Nucleus accumbens (tissue), 56 donors: ENCODE data around the gene LEFTY1.
"Not testable (repeated sequence)": the region's sequence is repeated elsewhere in the genome, so short reads cannot be mapped to it uniquely, and the experiment has no call there.

Experiments used
- DNase-seq, 56 donors: peaks; one replicate each; lab custom pipeline; 2025; lab: John Stamatoyannopoulos, UW

LEFTY1 gene

DNA sequence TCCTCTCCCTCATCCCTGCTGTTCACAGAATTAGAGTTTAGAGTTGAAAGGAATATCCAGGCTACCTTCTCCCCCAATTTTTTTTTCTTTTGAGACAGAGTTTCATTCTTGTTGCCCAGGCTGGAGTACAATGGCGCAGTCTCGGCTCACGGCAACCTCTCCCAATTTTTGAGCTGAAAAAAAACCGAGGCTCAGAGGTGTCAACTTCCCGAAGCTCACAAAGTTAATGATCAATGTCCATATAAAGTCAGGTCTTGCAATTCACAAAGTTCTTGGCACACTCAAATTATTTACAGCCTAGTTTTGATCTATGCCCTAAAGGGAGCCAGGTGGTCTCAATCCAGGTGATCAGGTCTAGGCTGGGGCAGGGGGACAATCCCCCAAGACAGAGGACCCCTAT, 797 bp upstream of the LEFTY1 start:
- no peak for DNase-seq

DNA sequence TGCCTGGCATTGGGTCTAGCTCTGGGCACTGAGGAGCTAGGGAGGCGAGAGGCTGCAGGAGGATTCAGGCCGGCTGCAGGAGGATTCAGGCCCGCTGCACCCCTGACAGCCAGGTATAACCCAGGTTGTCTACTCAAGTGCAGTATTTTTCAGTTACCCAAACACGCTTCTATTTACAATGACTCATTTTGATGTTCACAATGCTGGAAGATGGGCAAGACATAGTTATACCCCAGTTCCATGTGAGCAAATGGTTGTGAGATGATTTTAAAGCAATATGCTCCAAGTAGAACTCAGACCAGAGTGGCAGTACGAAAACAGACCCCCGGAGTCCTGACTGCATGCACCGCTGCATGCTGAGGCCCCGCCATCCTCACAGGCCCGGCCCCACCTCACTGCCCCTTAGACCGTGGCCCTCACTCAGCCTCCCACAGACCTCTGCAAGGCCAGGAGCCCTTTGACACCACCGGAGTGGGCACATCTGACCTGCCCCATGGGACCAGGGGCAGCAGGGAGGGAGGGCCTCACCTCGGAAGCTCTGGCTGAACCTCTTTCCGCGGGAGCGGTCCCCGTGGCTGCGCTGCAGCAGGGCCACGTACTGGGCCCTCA, 553 bp downstream of the LEFTY1 start:
- DNase-seq, result no peak

DNA sequence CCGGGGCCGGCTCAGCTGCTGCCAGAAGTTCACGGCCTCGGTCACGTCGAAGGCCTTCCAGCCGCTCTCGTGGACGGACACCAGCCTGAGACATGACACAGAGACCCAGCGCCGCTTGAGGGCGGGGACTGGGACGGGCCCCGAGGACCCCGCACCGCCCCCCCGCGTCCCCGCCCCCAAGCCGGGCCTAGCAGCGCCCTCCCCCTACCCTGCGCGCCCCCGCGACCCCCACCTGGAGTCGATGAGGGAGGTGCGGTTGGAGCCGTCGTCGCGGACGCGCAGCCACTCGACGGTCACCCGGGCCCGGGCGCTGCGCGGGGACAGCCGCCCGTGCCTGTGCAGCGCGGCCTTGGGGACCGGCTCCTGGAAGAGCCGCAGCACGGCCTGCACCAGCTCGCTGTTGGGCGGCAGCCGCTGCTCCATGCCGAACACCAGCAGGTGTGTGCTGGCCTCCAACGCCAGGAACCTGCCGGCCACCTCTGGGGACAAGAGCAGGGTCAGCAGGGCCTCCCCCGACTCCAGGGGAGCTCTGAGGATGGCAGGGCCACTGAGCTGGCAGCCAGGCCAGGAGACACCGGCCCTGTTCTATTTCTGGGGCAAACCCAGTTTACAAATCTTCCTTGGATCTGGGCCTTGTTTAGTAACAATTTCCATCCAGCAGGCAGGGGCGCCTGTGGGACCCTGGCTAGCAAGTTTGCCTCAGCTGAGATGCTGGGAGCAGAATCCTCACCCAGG, 1.2 kb downstream of the LEFTY1 start:
- DNase-seq, result not testable (repeated sequence)

DNA sequence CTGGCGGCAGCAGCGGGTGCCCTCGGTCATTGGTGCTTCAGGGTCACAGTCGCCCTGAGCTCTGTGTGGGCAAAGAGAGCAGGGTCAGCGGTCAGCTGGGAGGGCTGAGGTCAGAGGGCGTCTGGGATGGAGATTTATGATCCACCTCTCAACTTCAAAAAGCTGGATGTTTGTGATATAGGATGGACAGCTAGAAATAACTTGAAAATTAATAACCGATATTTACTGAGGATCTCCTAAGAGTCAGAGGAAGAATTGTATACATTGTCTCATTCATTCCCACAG, 2.0 kb downstream of the LEFTY1 start:
- DNase-seq, result no peak

DNA sequence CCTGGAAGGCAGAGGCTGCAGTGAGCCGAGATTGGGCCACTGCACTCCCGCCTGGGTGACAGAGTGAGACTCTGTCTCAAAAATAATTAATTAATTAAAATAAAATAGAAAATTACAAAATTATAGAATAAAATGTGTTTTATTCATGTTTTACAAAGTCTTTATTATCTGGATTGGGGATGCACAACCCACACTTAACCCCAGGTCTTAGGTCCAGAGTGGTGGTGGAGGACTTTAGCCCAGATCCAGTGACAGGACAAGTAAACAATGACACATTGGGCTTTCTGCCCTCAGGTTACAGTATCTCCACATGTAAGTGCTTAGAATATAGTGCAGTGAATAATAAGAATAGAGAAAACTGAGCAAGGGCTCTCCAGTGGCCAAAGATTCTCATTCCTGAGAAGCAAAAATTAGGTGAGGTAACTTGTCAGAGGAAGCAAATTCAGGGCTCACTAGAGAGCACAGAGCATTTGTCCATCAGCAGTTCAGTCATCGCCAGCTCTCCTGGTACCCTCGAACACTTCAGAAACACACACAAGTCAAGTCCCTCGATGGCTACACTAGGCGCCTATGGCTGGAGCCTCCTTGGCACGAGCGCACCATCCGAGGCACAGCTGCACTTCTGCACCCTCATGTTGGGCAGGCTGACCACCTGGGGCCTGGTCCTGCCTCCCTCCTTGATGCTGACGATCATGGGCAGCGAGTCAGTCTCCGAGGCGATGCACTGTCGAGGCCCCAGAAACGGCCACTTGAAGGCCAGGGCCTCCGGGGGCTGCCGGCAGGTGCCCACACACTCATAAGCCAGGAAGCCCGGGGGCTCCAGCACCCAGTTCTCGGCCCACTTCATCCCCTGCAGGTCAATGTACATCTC, 2.6 kb downstream of the LEFTY1 start:
- DNase-seq, result no peak

DNA sequence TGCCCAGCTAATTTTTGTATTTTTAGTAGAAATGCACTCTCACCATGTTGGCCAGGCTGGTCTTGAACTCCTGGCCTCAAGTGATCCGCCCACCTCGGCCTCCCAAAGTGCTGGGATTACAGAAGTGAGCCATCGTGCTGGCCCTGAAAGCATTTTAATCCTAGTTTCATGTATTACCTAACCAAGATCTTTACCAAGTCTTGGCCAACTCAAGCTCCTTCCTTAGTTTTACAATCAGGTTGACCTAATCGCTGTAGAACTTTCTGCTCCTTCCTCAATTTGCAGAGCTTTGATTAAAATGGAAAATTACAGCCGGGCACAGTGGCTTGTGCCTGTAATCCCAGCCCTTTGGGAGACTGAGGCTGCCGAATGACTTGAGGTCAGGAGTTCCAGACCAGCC, 3.6 kb downstream of the LEFTY1 start:
- no peak for DNase-seq

DNA sequence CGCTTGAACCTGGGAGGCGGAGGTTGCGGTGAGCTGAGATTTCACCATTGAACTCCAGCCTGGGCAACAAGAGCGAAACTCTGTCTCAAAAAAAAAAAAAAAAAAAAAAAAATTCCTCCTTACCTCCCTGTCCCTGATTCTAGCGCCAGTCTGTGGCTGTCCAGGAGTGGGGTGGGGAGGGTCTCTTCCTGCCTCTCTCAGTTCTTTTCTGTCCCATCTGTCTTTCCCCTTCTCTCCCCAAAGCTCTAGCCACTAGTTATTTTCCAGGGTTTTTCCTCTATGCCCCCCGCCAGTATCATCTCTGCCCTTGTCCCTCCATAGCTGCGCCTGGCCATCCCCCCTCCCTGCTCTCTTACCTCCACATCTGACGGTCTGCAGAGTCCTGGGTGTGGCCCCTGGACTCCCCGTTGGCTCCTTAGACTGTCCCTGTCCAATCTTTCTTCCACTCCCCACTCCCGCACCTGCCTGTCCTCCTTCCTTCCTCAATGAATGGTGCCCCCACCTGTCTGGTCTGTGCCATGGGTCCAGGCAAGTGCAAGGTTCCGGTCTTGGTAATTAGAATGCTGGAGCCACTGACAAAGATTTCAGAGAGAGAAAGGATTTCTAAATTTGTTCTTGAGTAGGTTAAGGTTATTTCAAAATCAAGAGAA, 5.2 kb downstream of the LEFTY1 start:
- DNase-seq, result no peak

DNA sequence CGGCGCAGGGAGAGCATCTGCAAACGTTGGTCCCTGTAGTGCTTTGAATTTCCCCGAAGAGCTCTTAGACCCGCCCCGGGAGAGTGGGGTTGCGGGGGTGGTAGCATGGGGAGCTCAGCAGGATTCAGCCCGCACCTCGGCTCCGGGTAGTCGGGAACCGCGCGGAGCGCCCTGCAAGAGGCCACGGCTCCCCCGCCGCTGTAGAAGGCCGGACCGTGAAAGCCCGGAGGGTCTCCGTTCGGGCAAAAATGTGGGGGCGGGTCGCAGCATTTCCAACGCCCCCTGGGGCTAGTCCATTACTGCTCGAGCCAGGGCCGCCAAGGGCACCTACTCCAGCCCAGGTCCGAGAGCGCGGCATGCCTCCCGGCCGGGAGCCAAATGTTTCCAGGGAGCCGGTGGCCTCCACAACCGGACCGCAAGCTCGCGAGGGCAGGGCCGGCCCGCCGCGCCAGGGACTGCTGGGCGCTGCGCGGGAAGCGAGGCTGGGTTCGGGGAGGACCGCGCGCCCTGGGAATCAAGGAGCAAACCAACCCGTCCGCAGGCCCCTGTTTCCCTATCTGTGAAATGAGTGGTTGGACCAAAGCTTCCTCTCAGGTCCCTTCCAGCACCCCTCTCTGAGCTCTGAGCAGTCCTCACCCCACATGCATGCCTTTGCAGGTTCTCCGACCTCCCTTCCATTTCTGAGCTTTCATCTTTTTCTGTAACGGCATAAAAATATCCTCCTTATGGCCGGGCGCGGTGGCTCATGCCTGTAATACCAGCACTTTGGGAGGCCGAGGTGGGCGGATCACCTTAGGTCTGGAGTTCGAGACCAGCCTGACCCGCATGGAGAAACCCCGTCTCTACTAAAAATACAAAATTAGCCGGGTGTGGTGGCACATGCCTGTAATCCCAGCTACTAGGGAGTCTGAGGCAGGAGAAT, 6.0 kb downstream of the LEFTY1 start:
- peak in 34 of 56 donors; percentile 26 to 76 (median 62) for DNase-seq

DNA sequence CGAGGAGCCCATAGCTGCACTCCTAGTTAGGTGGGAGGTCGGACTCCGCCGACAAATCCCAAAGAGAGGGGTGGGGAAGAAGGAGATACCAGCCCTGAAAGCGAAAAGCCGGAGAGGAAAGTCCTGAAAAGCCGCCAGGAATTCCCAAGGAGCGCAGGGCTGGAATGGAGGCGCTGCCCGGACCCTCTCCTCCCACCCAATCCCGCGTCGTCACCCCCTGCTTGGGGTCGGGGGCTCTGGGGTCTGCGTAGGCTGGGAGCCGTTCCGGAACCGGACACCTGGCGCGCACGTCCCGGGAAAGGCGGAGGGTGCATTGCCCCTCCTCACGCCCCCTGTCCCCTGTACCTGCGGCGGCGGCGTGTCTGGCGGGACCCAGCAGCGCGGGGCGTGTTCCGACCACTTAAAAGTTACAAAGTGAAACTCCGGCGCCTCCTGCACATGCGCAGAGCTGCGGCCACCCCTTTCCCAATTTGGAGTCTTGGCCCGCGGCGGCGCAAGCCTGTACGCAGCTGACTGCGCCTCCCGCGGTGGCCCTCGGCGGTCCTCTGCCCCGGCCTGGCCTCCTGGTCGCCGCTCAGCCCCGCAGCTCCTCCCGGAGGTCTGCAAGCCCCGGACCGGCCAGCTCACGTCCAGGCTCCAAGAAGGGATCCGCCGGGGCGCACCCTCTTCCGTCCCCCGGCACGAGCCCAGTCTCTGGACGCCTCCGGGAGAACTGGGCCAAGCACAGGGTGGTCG, 6.8 kb downstream of the LEFTY1 start, which contains the start of gene TMEM63A:
TSS of gene TMEM63A (minus strand) at position 422 of the 735 bp plus-strand sequence. CDS start 4,800 bp downstream, outside the sequence.
- DNase-seq, result peak in 53 of 56 donors; percentile 20 to 89 (median 74)

DNA sequence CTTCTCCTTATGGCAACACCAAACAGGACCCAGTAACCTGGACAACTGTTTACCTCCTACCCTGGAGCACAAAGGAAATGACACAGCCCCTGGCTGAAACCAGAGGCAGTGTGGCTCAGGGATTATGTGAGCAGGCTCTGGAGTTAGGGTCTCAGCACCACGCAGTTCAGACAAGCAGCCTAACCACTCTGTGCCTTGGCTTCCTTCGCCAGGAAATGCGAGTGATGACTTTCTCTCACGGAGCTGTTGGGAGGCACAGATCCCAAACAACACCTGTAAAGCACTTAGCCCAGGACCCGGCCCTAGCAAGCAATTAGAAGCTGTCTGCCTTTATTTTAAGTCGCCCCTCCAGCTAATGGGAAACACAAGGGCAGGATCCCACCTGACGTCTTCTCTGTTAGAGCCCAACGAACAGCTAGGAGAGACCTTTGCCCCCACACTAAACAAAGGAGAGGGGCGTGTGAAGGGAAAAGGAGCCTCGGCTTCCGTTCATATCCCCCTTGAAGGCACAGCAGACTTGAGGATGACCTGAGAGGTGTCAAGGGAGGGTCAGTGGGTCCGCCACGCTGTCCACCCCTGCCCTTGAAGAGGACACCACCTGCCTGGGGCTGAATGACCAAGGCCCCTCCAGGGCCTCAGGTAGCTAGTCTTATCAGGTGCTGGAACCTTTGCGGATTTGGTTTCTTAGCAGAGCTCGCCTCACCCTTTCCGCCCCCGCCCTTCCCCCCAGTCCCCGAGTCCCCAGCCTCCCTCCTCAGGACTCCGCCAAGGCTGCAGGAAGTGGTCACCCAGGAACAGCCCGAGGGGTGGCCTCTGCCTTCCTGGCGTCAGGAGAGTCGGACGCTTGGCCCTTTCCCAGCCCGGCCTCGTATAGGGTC, 7.6 kb downstream of the LEFTY1 start:
- peak in 14 of 56 donors; percentile 11 to 65 (median 39) for DNase-seq

DNA sequence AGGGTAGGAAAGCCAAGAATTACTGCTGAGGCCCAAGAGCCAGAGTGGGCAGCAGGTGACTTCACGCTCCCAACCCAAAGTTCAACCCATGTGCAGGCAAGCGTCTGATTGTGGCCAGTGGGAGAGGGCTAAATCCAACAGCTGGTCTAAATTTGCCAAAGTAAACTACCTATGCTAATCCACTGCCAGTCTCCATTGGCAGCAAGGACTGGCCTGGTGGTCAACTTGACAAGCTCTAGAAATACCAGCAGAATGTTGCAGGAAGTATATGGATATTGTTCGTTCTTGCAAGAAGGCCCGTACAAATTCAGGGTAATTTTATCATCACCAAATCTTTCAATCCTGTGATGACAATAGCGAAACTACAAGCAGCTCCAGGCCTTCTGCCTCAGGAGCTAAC, 8.3 kb downstream of the LEFTY1 start:
- peak in 1 of 56 donors; percentile 48 for DNase-seq

DNA sequence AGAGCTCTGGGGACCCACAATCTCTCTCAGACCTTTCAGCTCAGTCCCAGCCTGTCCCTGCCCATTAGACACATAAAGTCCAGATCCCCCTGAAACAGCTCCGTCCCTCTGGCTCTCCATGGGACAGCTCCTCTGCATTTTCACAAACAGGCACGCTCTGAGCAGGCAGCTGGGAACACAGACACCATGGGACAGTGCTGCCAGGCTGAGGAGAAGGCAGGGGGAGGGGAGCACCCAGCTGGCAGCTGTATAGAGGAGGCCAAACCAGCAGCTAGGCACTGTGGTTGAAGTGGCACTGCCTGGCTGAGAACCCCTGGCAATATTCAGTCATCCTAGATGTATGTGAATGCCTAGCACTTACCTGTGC, 8.7 kb downstream of the LEFTY1 start:
- DNase-seq, result peak in 53 of 56 donors; percentile 26 to 84 (median 70)

DNA sequence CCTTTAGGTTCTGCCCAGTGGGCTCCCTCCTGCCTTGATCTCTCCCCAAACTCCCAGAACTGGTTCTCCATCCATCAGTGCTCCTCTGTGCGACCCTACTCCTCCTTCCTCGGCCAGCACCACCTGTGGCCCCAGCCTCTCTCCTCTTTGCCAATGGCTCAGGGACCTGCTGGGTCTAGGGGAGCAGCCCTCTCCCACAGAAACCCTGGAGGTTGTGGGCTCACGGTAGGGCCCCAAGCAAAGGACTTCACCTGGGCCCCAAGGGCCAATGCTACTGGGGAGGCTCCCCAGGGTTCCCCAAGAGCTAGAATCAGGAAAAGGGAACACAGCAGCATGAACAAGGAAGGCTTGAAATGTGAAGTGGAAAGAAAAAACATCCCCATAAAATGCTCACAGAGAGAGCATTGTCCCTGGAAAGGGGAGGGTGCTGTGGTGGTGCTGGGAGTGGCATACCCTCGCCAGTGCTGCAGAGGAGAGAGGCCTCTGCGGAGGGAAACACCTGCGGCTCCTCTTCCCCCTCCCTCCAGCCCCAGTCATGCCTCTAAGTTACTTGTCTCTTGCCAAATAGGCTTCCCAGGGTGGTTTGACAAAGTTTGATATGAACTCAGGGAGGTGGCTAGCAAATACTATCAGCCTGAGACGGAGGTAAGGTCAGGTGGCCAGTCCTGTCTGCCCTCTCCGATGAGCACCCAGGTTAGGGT, 9.3 kb downstream of the LEFTY1 start:
- peak in 29 of 56 donors; percentile 11 to 84 (median 51) for DNase-seq

DNA sequence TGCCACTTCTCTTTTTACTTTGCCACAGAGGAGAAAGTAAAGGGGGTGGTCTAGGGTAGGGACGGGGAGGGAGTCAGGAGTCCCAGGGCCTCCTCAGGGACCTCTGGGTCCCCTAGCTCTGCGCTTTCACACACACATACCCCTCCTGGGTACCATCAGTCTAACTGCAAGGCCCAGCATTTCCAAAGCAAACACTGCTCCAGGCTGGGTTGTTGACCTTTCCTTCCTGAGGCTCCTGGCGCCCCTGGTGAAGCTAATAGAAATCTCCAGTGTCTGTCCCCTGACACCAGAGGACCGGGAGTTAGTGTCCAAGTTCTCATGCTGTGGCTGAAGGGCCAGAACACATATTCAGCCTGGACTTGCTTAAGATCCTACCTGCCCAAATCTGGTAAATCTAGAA, 10.7 kb downstream of the LEFTY1 start:
- DNase-seq, result no peak

DNA sequence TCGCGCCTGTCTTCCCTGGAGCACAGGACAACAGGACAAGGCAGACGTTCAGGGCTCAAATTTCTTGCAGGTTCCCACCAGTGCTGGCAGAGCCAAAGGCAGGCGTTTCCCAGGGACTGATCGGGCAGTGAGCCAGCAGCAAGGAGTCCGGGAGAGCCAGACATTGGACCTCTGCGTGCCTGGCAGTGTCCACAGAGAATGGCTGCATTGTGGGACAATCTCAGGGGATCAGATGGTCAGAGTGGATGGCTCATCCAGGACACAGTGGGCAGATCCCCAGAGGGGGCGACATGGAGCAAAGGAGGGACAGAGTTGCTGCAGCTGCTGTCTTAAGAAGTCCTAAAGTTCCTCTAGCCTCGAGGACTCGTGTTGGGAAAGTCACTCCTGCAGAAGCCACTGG, 11.4 kb downstream of the LEFTY1 start:
- DNase-seq, result peak in 54 of 56 donors; percentile 46 to 94 (median 84)

DNA sequence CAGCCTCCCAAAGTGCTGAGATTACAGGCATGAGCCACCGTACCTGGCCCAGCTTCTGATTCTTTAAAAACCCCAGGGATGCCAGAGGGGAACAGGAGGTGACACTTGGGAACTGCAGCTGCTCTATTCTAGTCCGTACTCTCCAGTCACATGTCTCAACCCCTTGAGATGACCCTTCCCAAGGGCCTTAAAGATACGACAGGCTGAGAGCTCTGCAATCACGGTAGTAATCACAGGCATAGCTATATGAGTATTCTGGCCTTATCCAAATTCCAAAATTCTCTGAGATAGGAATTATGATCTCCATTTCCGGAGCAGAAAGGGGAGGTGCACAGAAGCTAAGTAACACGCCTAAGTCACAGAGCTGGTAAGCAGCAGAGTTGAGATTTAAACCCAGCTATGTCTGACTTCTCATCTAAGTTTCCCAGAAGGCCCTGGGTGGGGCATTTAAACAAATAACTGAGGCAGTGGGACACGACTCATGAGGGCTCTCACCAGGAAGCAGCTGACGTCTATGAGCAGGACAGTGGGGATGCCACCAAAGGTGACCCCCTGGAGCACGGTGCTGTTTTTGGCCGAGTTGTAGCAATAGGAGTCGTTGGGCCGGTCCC, 11.9 kb downstream of the LEFTY1 start:
- no peak for DNase-seq
